ENCODE results near the gene PTEN.

DNA sequence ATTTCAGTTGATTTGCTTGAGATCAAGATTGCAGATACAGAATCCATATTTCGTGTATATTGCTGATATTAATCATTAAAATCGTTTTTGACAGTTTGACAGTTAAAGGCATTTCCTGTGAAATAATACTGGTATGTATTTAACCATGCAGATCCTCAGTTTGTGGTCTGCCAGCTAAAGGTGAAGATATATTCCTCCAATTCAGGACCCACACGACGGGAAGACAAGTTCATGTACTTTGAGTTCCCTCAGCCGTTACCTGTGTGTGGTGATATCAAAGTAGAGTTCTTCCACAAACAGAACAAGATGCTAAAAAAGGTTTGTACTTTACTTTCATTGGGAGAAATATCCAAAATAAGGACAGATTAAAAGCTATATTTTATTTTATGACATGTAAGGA, 94.3 kb downstream of the PTEN start:
- TF ChIP-seq, protein P1, sequence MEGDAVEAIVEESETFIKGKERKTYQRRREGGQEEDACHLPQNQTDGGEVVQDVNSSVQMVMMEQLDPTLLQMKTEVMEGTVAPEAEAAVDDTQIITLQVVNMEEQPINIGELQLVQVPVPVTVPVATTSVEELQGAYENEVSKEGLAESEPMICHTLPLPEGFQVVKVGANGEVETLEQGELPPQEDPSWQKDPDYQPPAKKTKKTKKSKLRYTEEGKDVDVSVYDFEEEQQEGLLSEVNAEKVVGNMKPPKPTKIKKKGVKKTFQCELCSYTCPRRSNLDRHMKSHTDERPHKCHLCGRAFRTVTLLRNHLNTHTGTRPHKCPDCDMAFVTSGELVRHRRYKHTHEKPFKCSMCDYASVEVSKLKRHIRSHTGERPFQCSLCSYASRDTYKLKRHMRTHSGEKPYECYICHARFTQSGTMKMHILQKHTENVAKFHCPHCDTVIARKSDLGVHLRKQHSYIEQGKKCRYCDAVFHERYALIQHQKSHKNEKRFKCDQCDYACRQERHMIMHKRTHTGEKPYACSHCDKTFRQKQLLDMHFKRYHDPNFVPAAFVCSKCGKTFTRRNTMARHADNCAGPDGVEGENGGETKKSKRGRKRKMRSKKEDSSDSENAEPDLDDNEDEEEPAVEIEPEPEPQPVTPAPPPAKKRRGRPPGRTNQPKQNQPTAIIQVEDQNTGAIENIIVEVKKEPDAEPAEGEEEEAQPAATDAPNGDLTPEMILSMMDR (IDR thresholded peaks at IDR 0.05; ENCODE audit: insufficient read depth, low read length, poor library complexity, severe bottlenecking), result no peak
- TF ChIP-seq EZH2phosphoT487 (conservative IDR thresholded peaks at IDR 0.05; ENCODE audit: low read length), result no peak

Measured in SU-DHL-6 (cell line).